ENCODE data around the gene CTNNA2.

The CTNNA2 gene

GRCh38 chr2:80396276-80396675, 883.4 kb downstream of the CTNNA2 start:
- DNase-seq (ENCODE audit: insufficient read length) (no peak), FAIRE-seq (no peak)
- TF ChIP-seq TAF1 (IDR thresholded peaks at IDR 0.05; ENCODE audit: borderline replicate concordance, low read depth, low read length) = no peak
- no peak for TF ChIP-seq POLR2AphosphoS5 (IDR thresholded peaks at IDR 0.05; ENCODE audit: low read depth, low read length)
- no peak for TF ChIP-seq POLR2A (IDR thresholded peaks at IDR 0.05; ENCODE audit: low read depth, low read length)

GRCh38 chr2:80403081-80403480, 890.2 kb downstream of the CTNNA2 start:
- TF ChIP-seq TAF1 (IDR thresholded peaks at IDR 0.05; ENCODE audit: borderline replicate concordance, low read depth, low read length) (no peak), POLR2A (IDR thresholded peaks at IDR 0.05; ENCODE audit: low read depth, low read length) (no peak), POLR2AphosphoS5 (IDR thresholded peaks at IDR 0.05; ENCODE audit: low read depth, low read length) (no peak)
- FAIRE-seq = no peak
- no peak for DNase-seq (ENCODE audit: insufficient read length)

DNA sequence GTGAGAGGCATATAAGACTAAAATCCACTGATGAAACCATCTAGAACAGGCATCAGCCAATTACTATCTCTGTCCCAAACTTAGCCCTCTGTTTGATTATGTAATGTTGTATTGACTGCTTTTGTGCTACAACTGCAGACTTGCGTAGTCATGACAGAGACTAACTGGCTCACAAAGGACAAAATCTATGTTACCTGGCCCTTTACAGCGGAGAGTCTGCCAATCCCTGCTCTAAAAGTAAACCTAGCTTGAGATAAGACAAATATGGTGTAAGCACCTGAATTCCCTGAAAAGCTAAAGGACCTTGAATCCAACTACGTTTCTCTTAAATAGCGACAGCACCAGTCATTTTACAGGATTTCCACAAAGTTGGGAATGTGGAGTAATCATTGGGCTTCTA, 894.5 kb downstream of the CTNNA2 start:
- TF ChIP-seq TAF1 (IDR thresholded peaks at IDR 0.05; ENCODE audit: borderline replicate concordance, low read depth, low read length) = no peak
- no peak for TF ChIP-seq POLR2A (IDR thresholded peaks at IDR 0.05; ENCODE audit: low read depth, low read length)
- no peak for TF ChIP-seq POLR2AphosphoS5 (IDR thresholded peaks at IDR 0.05; ENCODE audit: low read depth, low read length)
- FAIRE-seq = no peak
- DNase-seq (ENCODE audit: insufficient read length) = no peak

- no peak for FAIRE-seq
- TF ChIP-seq TAF1 (IDR thresholded peaks at IDR 0.05; ENCODE audit: borderline replicate concordance, low read depth, low read length) (no peak), POLR2A (IDR thresholded peaks at IDR 0.05; ENCODE audit: low read depth, low read length) (no peak), POLR2AphosphoS5 (IDR thresholded peaks at IDR 0.05; ENCODE audit: low read depth, low read length) (no peak)
- DNase-seq (ENCODE audit: insufficient read length) = no peak
Observed at GRCh38 chr2:80410346-80410745, 897.5 kb downstream of the CTNNA2 start.

- TF ChIP-seq POLR2A (IDR thresholded peaks at IDR 0.05; ENCODE audit: low read depth, low read length) = no peak
- TF ChIP-seq TAF1 (IDR thresholded peaks at IDR 0.05; ENCODE audit: borderline replicate concordance, low read depth, low read length) = no peak
- no peak for TF ChIP-seq POLR2AphosphoS5 (IDR thresholded peaks at IDR 0.05; ENCODE audit: low read depth, low read length)
- DNase-seq (ENCODE audit: insufficient read length) (no peak), FAIRE-seq (no peak)
Observed at GRCh38 chr2:80413136-80413535, 900.3 kb downstream of the CTNNA2 start.

DNA sequence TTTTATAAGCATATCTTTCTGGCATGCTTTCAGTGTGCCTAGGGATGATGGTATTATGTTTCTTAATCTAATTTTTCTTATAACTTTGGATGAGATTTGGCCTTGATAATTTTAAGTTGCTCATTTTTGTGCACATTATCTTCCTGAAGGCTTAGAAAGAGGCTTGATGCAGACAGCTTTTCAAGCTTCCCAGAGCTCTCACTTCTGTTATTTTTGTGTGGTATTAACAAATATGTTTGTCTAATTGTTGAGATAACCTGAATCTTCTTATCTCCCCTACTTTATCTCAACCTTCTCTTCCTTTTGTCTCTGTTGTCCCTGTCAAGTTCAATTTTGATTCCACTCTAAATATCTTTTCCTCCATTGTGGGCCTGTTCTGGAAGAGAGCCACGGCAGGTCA, 904.9 kb downstream of the CTNNA2 start:
- DNase-seq (ENCODE audit: insufficient read length) (no peak), FAIRE-seq (no peak)
- TF ChIP-seq POLR2A (IDR thresholded peaks at IDR 0.05; ENCODE audit: low read depth, low read length) (no peak), POLR2AphosphoS5 (IDR thresholded peaks at IDR 0.05; ENCODE audit: low read depth, low read length) (no peak), TAF1 (IDR thresholded peaks at IDR 0.05; ENCODE audit: borderline replicate concordance, low read depth, low read length) (no peak)

- DNase-seq (ENCODE audit: insufficient read length) = no peak
- TF ChIP-seq POLR2AphosphoS5 (IDR thresholded peaks at IDR 0.05; ENCODE audit: low read depth, low read length) = no peak
- no peak for TF ChIP-seq TAF1 (IDR thresholded peaks at IDR 0.05; ENCODE audit: borderline replicate concordance, low read depth, low read length)
- no peak for TF ChIP-seq POLR2A (IDR thresholded peaks at IDR 0.05; ENCODE audit: low read depth, low read length)
- no peak for FAIRE-seq
Observed at GRCh38 chr2:80420530-80421208, 907.8 kb downstream of the CTNNA2 start.

GRCh38 chr2:80429251-80429650, 916.4 kb downstream of the CTNNA2 start:
- TF ChIP-seq POLR2A (IDR thresholded peaks at IDR 0.05; ENCODE audit: low read depth, low read length) (no peak), POLR2AphosphoS5 (IDR thresholded peaks at IDR 0.05; ENCODE audit: low read depth, low read length) (no peak), TAF1 (IDR thresholded peaks at IDR 0.05; ENCODE audit: borderline replicate concordance, low read depth, low read length) (no peak)
- FAIRE-seq = no peak

DNA sequence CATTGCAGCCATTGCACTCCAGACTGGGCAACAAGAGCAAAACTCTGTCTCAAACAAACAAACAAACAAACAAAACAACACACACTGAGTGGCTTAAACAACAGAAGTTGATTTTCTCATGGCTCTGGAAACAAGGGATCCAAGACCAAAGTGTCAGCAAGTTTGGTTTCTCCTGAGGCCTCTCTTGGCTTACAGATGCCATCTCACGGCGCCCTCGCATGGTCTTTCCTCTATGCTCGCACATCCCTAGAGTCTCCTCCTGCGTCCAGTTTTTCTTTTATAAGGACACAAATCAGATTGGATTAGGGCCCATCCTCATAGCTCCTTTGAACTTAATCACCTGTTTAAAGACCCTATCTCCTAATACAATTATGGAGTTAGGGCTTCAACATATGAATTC, 925.1 kb downstream of the CTNNA2 start:
- FAIRE-seq (no peak), DNase-seq (ENCODE audit: insufficient read length) (no peak)
- TF ChIP-seq POLR2AphosphoS5 (IDR thresholded peaks at IDR 0.05; ENCODE audit: low read depth, low read length) (no peak), POLR2A (IDR thresholded peaks at IDR 0.05; ENCODE audit: low read depth, low read length) (no peak), TAF1 (IDR thresholded peaks at IDR 0.05; ENCODE audit: borderline replicate concordance, low read depth, low read length) (no peak)

More at GRCh38 chr2:80429251-80429650, 916.4 kb downstream of the CTNNA2 start:
- DNase-seq (ENCODE audit: insufficient read length) = no peak

DNA sequence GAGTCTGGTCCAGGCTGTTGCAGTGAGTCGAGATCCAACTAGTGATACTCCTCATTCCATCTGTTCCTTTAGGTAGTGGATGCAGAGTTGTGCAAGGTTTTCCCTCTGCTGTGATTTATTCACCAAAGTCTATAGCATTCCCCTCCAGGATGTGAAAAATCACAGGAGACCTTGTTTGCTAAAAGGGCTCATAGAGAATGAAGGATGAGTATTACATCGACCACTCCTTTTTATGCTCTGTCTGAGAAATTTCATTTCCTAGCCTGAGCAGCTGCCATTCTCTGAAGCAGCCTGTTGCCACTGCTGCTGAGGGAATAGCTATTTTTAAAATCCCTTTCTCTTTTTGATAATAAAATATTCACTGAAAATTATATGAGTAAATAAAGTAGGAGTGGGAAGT, 925.8 kb downstream of the CTNNA2 start:
- DNase-seq (ENCODE audit: insufficient read length) (no peak), FAIRE-seq (no peak)
- no peak for TF ChIP-seq POLR2A (IDR thresholded peaks at IDR 0.05; ENCODE audit: low read depth, low read length)
- TF ChIP-seq TAF1 (IDR thresholded peaks at IDR 0.05; ENCODE audit: borderline replicate concordance, low read depth, low read length) = no peak
- no peak for TF ChIP-seq POLR2AphosphoS5 (IDR thresholded peaks at IDR 0.05; ENCODE audit: low read depth, low read length)

GRCh38 chr2:80454628-80455027, 941.8 kb downstream of the CTNNA2 start:
- no peak for FAIRE-seq

DNA sequence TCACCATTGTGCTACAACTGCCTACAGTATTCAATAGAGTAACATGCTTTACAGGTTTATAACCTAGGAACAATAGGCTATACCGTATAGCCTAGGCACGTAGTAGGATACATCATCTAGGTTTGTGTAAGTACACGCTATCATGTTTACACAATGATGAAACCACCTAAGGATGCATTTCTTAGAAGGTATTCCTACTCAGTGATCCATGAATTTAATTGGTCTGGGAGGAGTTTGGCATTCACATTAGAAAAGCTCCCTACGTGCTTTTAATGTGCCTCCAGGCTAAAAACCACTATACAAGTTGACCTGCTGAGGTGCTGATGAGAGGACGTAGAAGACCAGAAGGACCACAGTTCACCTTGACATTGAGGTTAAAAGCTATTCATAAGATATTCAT, 946.2 kb downstream of the CTNNA2 start:
- no peak for FAIRE-seq
- no peak for DNase-seq (ENCODE audit: insufficient read length)
- TF ChIP-seq POLR2AphosphoS5 (IDR thresholded peaks at IDR 0.05; ENCODE audit: low read depth, low read length) = no peak
- no peak for TF ChIP-seq TAF1 (IDR thresholded peaks at IDR 0.05; ENCODE audit: borderline replicate concordance, low read depth, low read length)
- TF ChIP-seq POLR2A (IDR thresholded peaks at IDR 0.05; ENCODE audit: low read depth, low read length) = no peak

More at GRCh38 chr2:80454628-80455027, 941.8 kb downstream of the CTNNA2 start:
- DNase-seq (ENCODE audit: insufficient read length) = no peak
- no peak for TF ChIP-seq POLR2AphosphoS5 (IDR thresholded peaks at IDR 0.05; ENCODE audit: low read depth, low read length)
- TF ChIP-seq POLR2A (IDR thresholded peaks at IDR 0.05; ENCODE audit: low read depth, low read length) = no peak
- TF ChIP-seq TAF1 (IDR thresholded peaks at IDR 0.05; ENCODE audit: borderline replicate concordance, low read depth, low read length) = no peak
